MCF 10A (cell line): ENCODE measurements around the gene PTPRT. TPM values are rescaled to one million over a fixed set of nuclear protein-coding genes. Genes with fewer than 3 reads are reported as not detected.

ENCODE experiments used
- BruUV-seq: library from RNA; stranded (reverse); fragments of 400-500 nt; replicated peaks from 2 replicates; lab custom pipeline; 2021; lab: Mats Ljungman, UMichigan
- CTCF ChIA-PET: fragments of 300-600 bp; sonication (Branson Sonifier 250); formaldehyde crosslinking; extraction: SDS; loops from one replicate; lab custom pipeline; 2021; ENCODE audit warnings: antibody characterized with exemption, inconsistent platforms; lab: Yijun Ruan, JAX
- POLR2A ChIA-PET: fragments of 300-600, 350-650 bp; sonication (Branson Sonifier 250); formaldehyde crosslinking; extraction: SDS; loops from one replicate; lab custom pipeline; 2020; ENCODE audit warnings: antibody characterized with exemption, inconsistent platforms; lab: Yijun Ruan, JAX
- DNase-seq: peaks from one replicate; pipeline ENCODE4 v3.0.0-alpha.2; 2018; ENCODE audit not compliant: unreplicated experiment
- H3K27ac Mint-ChIP-seq: one replicate; pipeline ENCODE4 v1.8.0; 2022; ENCODE audit warnings: mild to moderate bottlenecking, low read depth, mixed read lengths; ENCODE audit not compliant: unreplicated experiment
- H3K27me3 Mint-ChIP-seq: one replicate; pipeline ENCODE4 v1.8.0; 2022; ENCODE audit warnings: mixed read lengths; ENCODE audit not compliant: insufficient read depth, unreplicated experiment
- H3K36me3 Mint-ChIP-seq: one replicate; pipeline ENCODE4 v1.8.0; 2022; ENCODE audit warnings: mild to moderate bottlenecking, moderate library complexity, mixed read lengths; ENCODE audit not compliant: insufficient read depth, unreplicated experiment
- H3K4me1 Mint-ChIP-seq: one replicate; pipeline ENCODE4 v1.8.0; 2022; ENCODE audit warnings: mixed read lengths; ENCODE audit not compliant: insufficient read depth, unreplicated experiment
- H3K4me3 Mint-ChIP-seq: one replicate; pipeline ENCODE4 v1.8.0; 2022; ENCODE audit warnings: mild to moderate bottlenecking, moderate library complexity, mixed read lengths; ENCODE audit not compliant: unreplicated experiment
- H3K9me3 Mint-ChIP-seq: one replicate; pipeline ENCODE4 v1.8.0; 2022; ENCODE audit warnings: mixed read lengths; ENCODE audit not compliant: unreplicated experiment
- intact Hi-C: fragments of 100-400 bp; cut with micrococcal nuclease; formaldehyde crosslinking; loops from 2 replicates; pipeline ENCODE4 v1.14.1; 2022
- total RNA-seq: library from RNA; stranded (reverse); gene quantifications from 2 replicates; pipeline ENCODE4 v1.2.3, GENCODE V29; 2022
- TF ChIP-seq, protein P1 (sequence below): fragments of 200-600 bp; IDR thresholded peaks from one replicate; pipeline ENCODE4 v1.8.0; 2022; ENCODE audit warnings: antibody characterized with exemption, mild to moderate bottlenecking; ENCODE audit not compliant: unreplicated experiment

PTPRT gene
- total RNA-seq, 1 experiment from 2014 or later = not detected

DNA sequence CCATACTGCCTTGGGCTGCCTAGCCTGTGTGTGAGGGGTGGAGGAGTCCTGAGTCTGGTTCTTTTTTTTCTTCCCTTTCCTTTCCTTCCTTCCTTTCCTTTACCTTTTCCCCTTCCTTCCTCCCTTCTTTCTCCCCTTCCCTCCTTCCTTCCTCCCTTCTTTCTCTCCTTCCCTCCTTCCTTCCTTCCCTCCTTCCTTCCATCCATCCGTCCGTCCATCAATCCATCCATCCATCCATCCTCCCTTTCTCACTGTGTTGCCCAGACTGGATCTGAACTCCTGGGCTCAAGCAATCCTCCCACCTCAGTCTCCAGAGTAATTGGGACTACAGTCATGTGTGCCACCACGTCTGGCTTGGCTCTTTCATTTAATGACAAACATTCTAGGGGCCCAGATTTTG lies 820.8 kb downstream of the PTPRT start:
- Mint-ChIP-seq H3K36me3 (no peaks in the 10 kb centered on the region), H3K9me3 (peaks cover 54% of the 10 kb centered on the region), H3K27me3 (no peaks in the 10 kb centered on the region), H3K4me1 (no peaks in the 10 kb centered on the region), H3K27ac (no peak overlapping the region), H3K4me3 (no peak overlapping the region)
- DNase-seq = no peak
- POLR2A ChIA-PET = no interaction called here
- BruUV-seq = no TSS peak
- CTCF ChIA-PET = no interaction called here
- intact Hi-C loops = no loop called here
- TF ChIP-seq, protein P1, sequence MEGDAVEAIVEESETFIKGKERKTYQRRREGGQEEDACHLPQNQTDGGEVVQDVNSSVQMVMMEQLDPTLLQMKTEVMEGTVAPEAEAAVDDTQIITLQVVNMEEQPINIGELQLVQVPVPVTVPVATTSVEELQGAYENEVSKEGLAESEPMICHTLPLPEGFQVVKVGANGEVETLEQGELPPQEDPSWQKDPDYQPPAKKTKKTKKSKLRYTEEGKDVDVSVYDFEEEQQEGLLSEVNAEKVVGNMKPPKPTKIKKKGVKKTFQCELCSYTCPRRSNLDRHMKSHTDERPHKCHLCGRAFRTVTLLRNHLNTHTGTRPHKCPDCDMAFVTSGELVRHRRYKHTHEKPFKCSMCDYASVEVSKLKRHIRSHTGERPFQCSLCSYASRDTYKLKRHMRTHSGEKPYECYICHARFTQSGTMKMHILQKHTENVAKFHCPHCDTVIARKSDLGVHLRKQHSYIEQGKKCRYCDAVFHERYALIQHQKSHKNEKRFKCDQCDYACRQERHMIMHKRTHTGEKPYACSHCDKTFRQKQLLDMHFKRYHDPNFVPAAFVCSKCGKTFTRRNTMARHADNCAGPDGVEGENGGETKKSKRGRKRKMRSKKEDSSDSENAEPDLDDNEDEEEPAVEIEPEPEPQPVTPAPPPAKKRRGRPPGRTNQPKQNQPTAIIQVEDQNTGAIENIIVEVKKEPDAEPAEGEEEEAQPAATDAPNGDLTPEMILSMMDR = no peak

DNA sequence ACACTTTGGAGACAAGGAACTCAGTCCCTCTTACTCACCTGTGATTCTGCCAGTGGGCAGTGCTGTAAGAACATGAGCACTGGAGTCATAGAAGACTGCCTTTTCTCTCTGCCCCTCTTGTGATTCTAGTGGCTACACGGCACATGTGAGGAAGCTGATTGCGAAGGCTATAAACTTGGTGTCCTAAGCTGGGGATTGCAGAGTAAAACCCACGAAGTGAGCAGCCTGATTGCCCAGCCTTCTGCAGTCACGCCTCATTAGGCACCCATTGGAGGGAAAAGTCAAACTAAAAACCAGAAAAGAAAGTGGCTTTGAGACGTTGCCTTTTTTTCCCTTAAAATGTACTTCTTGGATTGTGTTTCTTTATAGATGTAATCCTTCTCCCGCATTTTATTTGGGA lies 823.1 kb downstream of the PTPRT start:
- no peaks in the 10 kb centered on the region for H3K27me3 Mint-ChIP-seq
- no peak overlapping the region for H3K27ac Mint-ChIP-seq
- H3K4me1 Mint-ChIP-seq = no peaks in the 10 kb centered on the region
- POLR2A ChIA-PET = no interaction called here
- TF ChIP-seq, protein P1 = no peak
- DNase-seq = no peak
- no TSS peak for BruUV-seq
- no peak overlapping the region for H3K4me3 Mint-ChIP-seq
- peaks cover 58% of the 10 kb centered on the region for H3K9me3 Mint-ChIP-seq
- no peaks in the 10 kb centered on the region for H3K36me3 Mint-ChIP-seq
- intact Hi-C loops = no loop called here
- CTCF ChIA-PET = no interaction called here

DNA sequence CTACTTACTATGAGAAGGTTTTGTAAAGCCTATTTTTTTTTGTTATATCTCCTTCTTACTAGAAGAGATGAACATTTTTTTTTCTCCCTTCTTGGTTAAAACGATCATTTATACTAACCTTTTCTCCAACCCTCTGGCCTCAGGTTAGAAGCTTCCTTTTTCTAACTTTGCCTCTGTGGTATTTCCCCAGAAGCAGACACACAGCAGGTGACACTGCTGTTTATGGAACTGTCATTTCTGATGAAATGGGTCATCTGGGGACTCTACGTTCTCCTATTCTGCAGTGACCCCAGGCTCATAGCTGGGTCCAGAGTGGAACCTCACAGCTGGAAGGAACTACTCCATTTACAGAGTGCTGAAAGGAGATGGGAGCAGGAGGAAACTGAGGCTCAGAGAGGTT lies 825.3 kb downstream of the PTPRT start:
- Mint-ChIP-seq H3K4me3 (no peak overlapping the region), H3K4me1 (no peaks in the 10 kb centered on the region), H3K27me3 (no peaks in the 10 kb centered on the region), H3K27ac (no peak overlapping the region), H3K36me3 (no peaks in the 10 kb centered on the region), H3K9me3 (peaks cover 45% of the 10 kb centered on the region)
- no TSS peak for BruUV-seq
- DNase-seq = no peak
- CTCF ChIA-PET = interaction anchor here (0.6 kb wide), 1 partner anchor 59 kb away, joined by 3 read pairs; no protein-coding TSS in a partner anchor
- TF ChIP-seq, protein P1 = no peak
- intact Hi-C loops = no loop called here
- POLR2A ChIA-PET = no interaction called here

DNA sequence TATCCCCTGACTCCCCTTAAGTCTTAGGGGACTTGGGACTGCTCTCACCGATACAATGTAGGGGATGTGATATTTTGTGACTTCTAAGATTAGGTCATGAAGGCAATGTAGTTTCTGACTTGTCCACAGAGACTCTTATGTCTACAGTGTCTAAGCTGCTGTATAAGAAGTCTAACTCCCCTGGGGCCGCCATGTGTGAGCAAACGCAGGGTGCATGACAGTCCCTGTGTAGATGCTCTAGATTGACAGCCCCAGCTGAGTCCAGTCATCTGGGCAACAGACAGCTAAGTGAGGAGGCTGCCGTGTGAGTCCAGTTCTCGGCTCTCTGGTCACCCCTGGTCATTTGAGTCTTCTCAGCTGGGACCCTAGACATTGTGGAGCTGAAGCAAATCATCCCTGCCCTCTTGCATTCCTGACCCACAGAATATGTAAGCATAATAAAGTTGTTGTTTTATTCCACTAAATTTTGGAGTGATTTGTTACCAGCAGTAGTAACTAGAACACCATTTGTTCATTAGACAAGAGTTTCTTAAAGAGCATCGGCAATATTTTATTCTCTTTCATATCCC lies 828.2 kb downstream of the PTPRT start:
- H3K4me3 Mint-ChIP-seq = no peak overlapping the region
- H3K4me1 Mint-ChIP-seq = no peaks in the 10 kb centered on the region
- no peaks in the 10 kb centered on the region for H3K36me3 Mint-ChIP-seq
- DNase-seq = no peak
- BruUV-seq = no TSS peak
- CTCF ChIA-PET = no interaction called here
- intact Hi-C loops = no loop called here
- peaks cover 35% of the 10 kb centered on the region for H3K9me3 Mint-ChIP-seq
- H3K27ac Mint-ChIP-seq = no peak overlapping the region
- POLR2A ChIA-PET = no interaction called here
- TF ChIP-seq, protein P1 = no peak
- no peaks in the 10 kb centered on the region for H3K27me3 Mint-ChIP-seq
